SU-DHL-6 (cell line): ENCODE measurements around the gene BBS1.

Experiments
- CTCF ChIP-seq: fragments of 200-600 bp; sonication (generic); IDR thresholded peaks from one replicate; pipeline ENCODE4 v1.5.1; 2017; ENCODE audit warnings: antibody characterized with exemption, mild to moderate bottlenecking, low read length, moderate library complexity; ENCODE audit not compliant: insufficient read depth, poor library complexity, severe bottlenecking
- EZH2phosphoT487 ChIP-seq: fragments of 200-600 bp; sonication (generic), shearing (Covaris generic); conservative IDR thresholded peaks from 2 replicates; pipeline ENCODE4 v1.6.1; 2018; ENCODE audit warnings: mild to moderate bottlenecking, antibody characterized with exemption, low read length, moderate library complexity, mixed read lengths

GRCh38 chr11:66539870-66540213 is 29.4 kb downstream of the BBS1 start:
- TF ChIP-seq CTCF (no peak), EZH2phosphoT487 (no peak)
